Right hindlimb (tissue), 1 donor: ENCODE data around the gene COBL.

Experiments used
- DNase-seq: peaks from one replicate; pipeline ENCODE4 v3.0.0-alpha.2; 2018

The COBL gene

GRCh38 chr7:51316666-51317581 is at the start of gene COBL:
TSS of gene COBL (minus strand) at chr7:51316809. CDS start at chr7:51316633, 176 bp downstream.
- peak; percentile 34 for DNase-seq

- no peak for DNase-seq
Measured at GRCh38 chr7:51366172-51366728, 49.6 kb upstream of the COBL start.

GRCh38 chr7:51357821-51358220 is 41.2 kb upstream of the COBL start:
- no peak for DNase-seq

GRCh38 chr7:51356849-51357516 is 40.4 kb upstream of the COBL start:
- no peak for DNase-seq

GRCh38 chr7:51354897-51355296 is 38.3 kb upstream of the COBL start:
- DNase-seq: no peak

GRCh38 chr7:51354434-51354833 is 37.8 kb upstream of the COBL start:
- no peak for DNase-seq

GRCh38 chr7:51352174-51353100 is 35.8 kb upstream of the COBL start:
- DNase-seq: peak; percentile 28

GRCh38 chr7:51351661-51352060 is 35.1 kb upstream of the COBL start:
- DNase-seq: no peak

- DNase-seq: no peak
Measured at GRCh38 chr7:51350546-51350896, 33.9 kb upstream of the COBL start.

- DNase-seq: peak; percentile 72
Measured at GRCh38 chr7:51349820-51350545, 33.4 kb upstream of the COBL start.

- no peak for DNase-seq
Measured at GRCh38 chr7:51346126-51346525, 29.5 kb upstream of the COBL start.

- no peak for DNase-seq
Measured at GRCh38 chr7:51344406-51345138, 28.0 kb upstream of the COBL start.

GRCh38 chr7:51340936-51341335 is 24.3 kb upstream of the COBL start:
- no peak for DNase-seq

- DNase-seq: no peak
Measured at GRCh38 chr7:51340029-51340838, 23.6 kb upstream of the COBL start.

- no peak for DNase-seq
Measured at GRCh38 chr7:51335057-51335456, 18.4 kb upstream of the COBL start.

- DNase-seq: no peak
Measured at GRCh38 chr7:51329696-51330263, 13.2 kb upstream of the COBL start.

GRCh38 chr7:51328351-51328801 is 11.8 kb upstream of the COBL start:
- DNase-seq: no peak

GRCh38 chr7:51327287-51327717 is 10.7 kb upstream of the COBL start:
- DNase-seq: no peak

- DNase-seq: no peak
Measured at GRCh38 chr7:51326656-51327286, 10.2 kb upstream of the COBL start.
